Brain microvascular endothelial cell (primary cell): ENCODE data around the gene CASQ1.
A peak's percentile ranks its signal among the peaks of the same experiment; 100 is the strongest.

Experiments used
- DNase-seq: peaks from one replicate; pipeline ENCODE4 v3.0.0-alpha.2; 2020
- H3K27ac ChIP-seq: fragments of 250-450 bp; sonication (Bioruptor Pico); 2 replicates; pipeline ENCODE4 v1.5.1; 2020; ENCODE audit warnings: mild to moderate bottlenecking, moderate library complexity
- H3K27me3 ChIP-seq: fragments of 250-450 bp; sonication (Bioruptor Pico); replicated peaks from 2 replicates; pipeline ENCODE4 v1.5.1; 2020; ENCODE audit warnings: mild to moderate bottlenecking
- H3K36me3 ChIP-seq: fragments of 250-450 bp; sonication (Bioruptor Pico); replicated peaks from 2 replicates; pipeline ENCODE4 v1.5.1; 2020; ENCODE audit warnings: mild to moderate bottlenecking
- H3K4me3 ChIP-seq: 2 replicates; pipeline ENCODE4 v1.5.1; 2011; ENCODE audit warnings: low read depth, mild to moderate bottlenecking, control low read depth, low read length, moderate library complexity
- CTCF ChIP-seq: IDR thresholded peaks from 2 replicates; pipeline ENCODE4 v1.5.1; 2011; ENCODE audit warnings: low read depth, mild to moderate bottlenecking, moderate library complexity, low read length, control low read depth, inconsistent platforms; ENCODE audit errors: missing control alignments
- in situ Hi-C: cut with HindIII; loops from 2 replicates; pipeline ENCODE4 v1.10.0; 2017; ENCODE audit warnings: low sequenced_read_pairs, low pct_ligation_motif_present

CASQ1 gene

DNA sequence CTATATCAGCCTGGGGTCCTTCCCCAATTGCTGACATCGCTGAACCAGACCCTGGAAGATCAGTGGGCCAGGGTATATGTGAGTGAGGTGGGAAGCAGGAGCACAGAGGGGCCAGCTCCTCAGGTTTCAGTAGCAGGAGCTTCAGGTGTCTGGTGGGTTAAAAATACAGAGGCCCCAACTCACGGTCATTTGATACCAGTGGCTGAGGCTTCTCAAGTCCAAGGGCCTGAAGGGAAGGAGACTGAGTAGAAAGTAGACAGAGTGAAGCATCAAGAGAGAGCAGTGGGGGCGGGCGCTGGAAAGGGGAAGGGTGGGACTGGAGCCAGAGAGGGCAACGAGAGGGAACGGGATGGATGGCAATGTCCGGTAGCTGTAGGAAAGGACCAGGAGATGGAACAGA, 2.0 kb upstream of the CASQ1 start:
- in situ Hi-C loops = no loop called here

GRCh38 chr1:160191756-160192155, 1.4 kb downstream of the CASQ1 start:
- DNase-seq = no peak
- no peaks in the 10 kb centered on the region for H3K27me3 ChIP-seq
- in situ Hi-C loops = no loop called here
- H3K36me3 ChIP-seq = no peaks in the 10 kb centered on the region
- no peak overlapping the region for H3K4me3 ChIP-seq
- no peak for TF ChIP-seq CTCF
- H3K27ac ChIP-seq = no peak overlapping the region

More for the DNA sequence above, 2.0 kb upstream of the CASQ1 start:
- TF ChIP-seq CTCF = no peak
- H3K27me3 ChIP-seq = no peaks in the 10 kb centered on the region
- no peaks in the 10 kb centered on the region for H3K36me3 ChIP-seq
- DNase-seq = no peak
- H3K27ac ChIP-seq = no peak overlapping the region
- no peak overlapping the region for H3K4me3 ChIP-seq

- DNase-seq = no peak
- in situ Hi-C loops = no loop called here
- no peak for TF ChIP-seq CTCF
- H3K27me3 ChIP-seq = no peaks in the 10 kb centered on the region
- no peak overlapping the region for H3K4me3 ChIP-seq
- H3K27ac ChIP-seq = no peak overlapping the region
- H3K36me3 ChIP-seq = no peaks in the 10 kb centered on the region
Measured at GRCh38 chr1:160192234-160192633, 1.9 kb downstream of the CASQ1 start.

- TF ChIP-seq CTCF = peak; percentile 97
- in situ Hi-C loops = no loop called here
- H3K4me3 ChIP-seq = no peak overlapping the region
- no peaks in the 10 kb centered on the region for H3K36me3 ChIP-seq
- no peak overlapping the region for H3K27ac ChIP-seq
- DNase-seq = peak; percentile 77
- no peaks in the 10 kb centered on the region for H3K27me3 ChIP-seq
Measured at GRCh38 chr1:160193091-160193819, 2.9 kb downstream of the CASQ1 start.

GRCh38 chr1:160193832-160194736, 3.7 kb downstream of the CASQ1 start:
- Histone ChIP-seq H3K27ac (no peak overlapping the region), H3K4me3 (no peak overlapping the region), H3K36me3 (no peaks in the 10 kb centered on the region), H3K27me3 (no peaks in the 10 kb centered on the region)
- DNase-seq = no peak
- no peak for TF ChIP-seq CTCF
- in situ Hi-C loops = no loop called here
